ENCODE results near the gene PCBP2. TPM values are rescaled to one million over a fixed set of nuclear protein-coding genes. Genes with fewer than 3 reads are reported as not detected.

PCBP2 gene
- total RNA-seq, 4 donors from 2014 or later: 493 to 555 (median 514) TPM

DNA sequence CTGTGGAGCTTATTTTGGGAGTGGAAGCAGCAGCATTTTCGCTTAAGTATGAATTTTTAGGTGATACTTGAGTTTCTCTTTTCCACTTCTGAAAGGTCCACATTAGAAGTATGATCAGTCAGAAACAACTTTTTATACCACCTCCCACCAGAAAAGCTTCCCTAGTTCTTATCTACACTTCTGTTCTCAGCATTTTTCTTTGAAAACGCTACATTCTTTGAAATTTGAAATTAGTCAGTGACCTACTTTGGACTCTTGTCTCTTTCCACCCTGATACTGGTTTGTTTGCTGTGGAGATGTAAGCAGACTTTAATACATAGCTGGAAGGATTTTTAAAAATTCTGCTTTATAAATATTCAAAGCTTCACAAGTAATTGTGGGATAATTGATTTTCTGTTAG lies 22.2 kb downstream of the PCBP2 start:
- TF ChIP-seq POLR2A (IDR thresholded peaks at IDR 0.05) (no peak), CTCF (IDR thresholded peaks at IDR 0.05) (no peak)
- H3K27ac ChIP-seq: no peak overlapping the region
- no peak overlapping the region for H3K4me3 ChIP-seq (replicated peaks in 1 of 3)
- intact Hi-C loops (cut with DNase I): no loop called here
- DNase-seq: no peak
- H3K4me1 ChIP-seq: no peaks in the 10 kb centered on the region
- no peaks in the 10 kb centered on the region for H3K9me3 ChIP-seq
- 83 to 86% methylated on average over 2 of the region's 2 CpGs for WGBS, 2 donors
- peaks cover 77 to 96% of the 10 kb centered on the region in 2 donors for H3K36me3 ChIP-seq
- H3K27me3 ChIP-seq: no peaks in the 10 kb centered on the region

DNA sequence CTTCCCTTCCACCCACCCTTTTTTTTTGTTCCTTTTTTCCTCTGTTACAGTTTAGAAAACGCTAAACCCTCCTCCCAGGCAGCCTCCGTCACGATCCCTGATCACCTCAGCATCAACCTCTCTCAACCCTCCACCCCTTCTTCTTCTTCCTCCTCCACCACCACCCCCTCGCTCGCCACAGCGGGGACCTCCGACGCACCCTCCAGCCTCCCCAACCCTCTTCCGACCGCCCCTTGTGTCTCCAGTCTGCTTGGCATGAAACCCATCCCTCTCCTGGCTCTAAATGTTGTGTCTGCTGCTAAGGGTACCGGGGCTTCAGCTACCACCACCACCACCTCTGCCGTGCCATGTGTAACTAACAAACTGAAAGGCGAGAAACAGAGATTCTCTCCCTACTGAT lies 22.9 kb downstream of the PCBP2 start:
- peaks cover 77 to 96% of the 10 kb centered on the region in 2 donors for H3K36me3 ChIP-seq
- no peak overlapping the region for H3K27ac ChIP-seq
- no peak for TF ChIP-seq POLR2A (IDR thresholded peaks at IDR 0.05)
- no peak for TF ChIP-seq CTCF (IDR thresholded peaks at IDR 0.05)
- H3K4me1 ChIP-seq: no peaks in the 10 kb centered on the region
- intact Hi-C loops (cut with DNase I): no loop called here
- H3K4me3 ChIP-seq (replicated peaks in 1 of 3): no peak overlapping the region
- DNase-seq: no peak
- 81 to 87% methylated on average over 13 of the region's 13 CpGs for WGBS, 2 donors
- no peaks in the 10 kb centered on the region for H3K9me3 ChIP-seq
- H3K27me3 ChIP-seq: no peaks in the 10 kb centered on the region

DNA sequence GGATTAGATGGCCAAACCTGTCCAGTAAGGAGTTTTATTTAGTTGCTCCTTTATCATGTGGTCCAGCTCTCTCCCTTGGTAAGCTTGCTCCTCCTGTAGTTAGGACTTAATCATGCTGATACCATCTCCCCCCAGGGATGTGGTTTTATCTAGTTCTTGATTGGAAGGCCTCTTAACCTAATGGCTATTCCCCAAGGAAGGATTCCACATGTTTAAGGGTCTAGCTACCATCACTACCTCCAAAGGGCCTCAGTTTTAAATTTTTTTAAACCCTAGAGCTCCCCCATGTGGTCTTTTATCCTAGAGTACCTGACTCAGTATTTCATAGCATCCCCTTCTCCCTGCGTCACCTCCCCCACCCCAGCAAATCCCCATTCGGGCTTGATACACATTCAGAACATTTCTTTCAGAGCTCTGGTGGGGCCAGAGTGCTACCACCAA lies 24.9 kb downstream of the PCBP2 start:
- H3K27me3 ChIP-seq: no peaks in the 10 kb centered on the region
- peaks cover 77 to 96% of the 10 kb centered on the region in 2 donors for H3K36me3 ChIP-seq
- no peak for DNase-seq
- TF ChIP-seq CTCF (IDR thresholded peaks at IDR 0.05): peak in 1 of 6 experiments; percentile 10
- no peak for TF ChIP-seq POLR2A (IDR thresholded peaks at IDR 0.05)
- H3K27ac ChIP-seq: no peak overlapping the region
- WGBS, 2 donors: 73 to 83% methylated on average over 2 of the region's 2 CpGs
- intact Hi-C loops (cut with DNase I): no loop called here
- H3K4me3 ChIP-seq (replicated peaks in 1 of 3): no peak overlapping the region
- H3K9me3 ChIP-seq: no peaks in the 10 kb centered on the region
- no peaks in the 10 kb centered on the region for H3K4me1 ChIP-seq

DNA sequence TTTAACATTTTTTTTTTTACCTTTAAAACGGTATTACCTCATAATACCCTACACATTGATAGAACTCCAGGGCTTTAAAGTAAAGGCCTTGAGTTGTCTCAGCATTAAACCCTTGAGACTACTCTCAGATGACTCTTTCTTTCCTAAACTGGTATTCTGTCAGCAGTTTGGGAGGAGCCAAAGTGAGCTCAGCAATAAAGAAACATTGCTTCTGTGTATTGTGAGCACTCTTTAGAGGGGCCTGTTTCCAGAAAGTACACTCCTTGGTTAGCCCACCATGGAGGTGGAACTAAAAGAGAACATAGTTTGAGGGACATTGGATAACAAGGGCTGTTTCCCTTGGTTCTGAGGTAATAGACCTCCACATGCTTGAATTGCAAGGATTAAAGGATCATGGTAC lies 27.0 kb downstream of the PCBP2 start:
- Histone ChIP-seq H3K4me1 (peaks cover 0 to 2% of the 10 kb centered on the region in 2 donors), H3K9me3 (no peaks in the 10 kb centered on the region), H3K36me3 (peaks cover 79 to 94% of the 10 kb centered on the region in 2 donors), H3K27ac (no peak overlapping the region), H3K4me3 (replicated peaks in 1 of 3) (no peak overlapping the region), H3K27me3 (no peaks in the 10 kb centered on the region)
- WGBS, 2 donors: 47 to 54% methylated on average over 1 of the region's 1 CpG
- no peak for DNase-seq
- TF ChIP-seq POLR2A (IDR thresholded peaks at IDR 0.05): no peak
- TF ChIP-seq CTCF (IDR thresholded peaks at IDR 0.05): no peak
- intact Hi-C loops (cut with DNase I): no loop called here

DNA sequence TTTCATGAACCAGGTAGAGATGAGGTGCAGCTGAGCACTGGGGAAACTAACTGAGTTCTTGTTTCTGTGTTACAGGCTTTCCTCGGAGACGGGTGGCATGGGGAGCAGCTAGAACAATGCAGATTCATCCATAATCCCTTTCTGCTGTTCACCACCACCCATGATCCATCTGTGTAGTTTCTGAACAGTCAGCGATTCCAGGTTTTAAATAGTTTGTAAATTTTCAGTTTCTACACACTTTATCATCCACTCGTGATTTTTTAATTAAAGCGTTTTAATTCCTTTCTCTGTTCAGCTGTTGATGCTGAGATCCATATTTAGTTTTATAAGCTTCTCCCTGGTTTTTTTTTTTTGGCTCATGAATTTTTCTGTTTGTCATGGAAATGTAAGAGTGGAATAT lies 27.4 kb downstream of the PCBP2 start:
- WGBS, 2 donors: 81 to 86% methylated on average over 5 of the region's 5 CpGs
- Histone ChIP-seq H3K36me3 (peaks cover 79 to 89% of the 10 kb centered on the region in 2 donors), H3K9me3 (no peaks in the 10 kb centered on the region), H3K27me3 (no peaks in the 10 kb centered on the region), H3K4me1 (peaks cover 0 to 2% of the 10 kb centered on the region in 2 donors), H3K4me3 (replicated peaks in 1 of 3) (no peak overlapping the region), H3K27ac (no peak overlapping the region)
- DNase-seq: no peak
- intact Hi-C loops (cut with DNase I): no loop called here
- no peak for TF ChIP-seq CTCF (IDR thresholded peaks at IDR 0.05)
- no peak for TF ChIP-seq POLR2A (IDR thresholded peaks at IDR 0.05)
